ENCODE measurements around the gene ATXN10.

Gene ATXN10

GRCh38 chr22:45673482-45674175, 2.0 kb downstream of the ATXN10 start:
- Histone ChIP-seq H3K4me3 (ENCODE audit: insufficient read depth in 1 of 2, low read depth in 1 of 2, low read length in 2 of 2) (peak overlapping the region in 1 of 2 experiments; percentile 97), H2BK15ac (ENCODE audit: low read depth, poor library complexity, severe bottlenecking) (no peak overlapping the region), H4K91ac (ENCODE audit: low read length) (no peak overlapping the region), H3K9me3 (ENCODE audit: control insufficient read depth, low read length) (no peaks in the 10 kb centered on the region), H4K8ac (ENCODE audit: low read length) (no peak overlapping the region), H2AFZ (ENCODE audit: low read depth, low read length) (no peak overlapping the region), H2BK12ac (ENCODE audit: low read length in 2 of 2) (peak overlapping the region in 1 of 2 experiments; percentile 21), H3K9ac (ENCODE audit: low read length) (peak overlapping the region; percentile 96), H3K4me1 (ENCODE audit: control insufficient read depth, insufficient read depth, low read depth, low read length) (peaks cover 12% of the 10 kb centered on the region), H3K27ac (ENCODE audit: low read length, poor library complexity, severe bottlenecking) (no peak overlapping the region), H2BK5ac (ENCODE audit: low read depth, low read length, poor library complexity, severe bottlenecking) (no peak overlapping the region), H3K4ac (ENCODE audit: low read depth in 1 of 2, low read length in 2 of 2) (no peak overlapping the region), H2BK120ac (ENCODE audit: low read depth, low read length) (no peak overlapping the region), H2AK5ac (ENCODE audit: low read length, severe bottlenecking) (peak overlapping the region; percentile 80), H3K14ac (ENCODE audit: low read length in 2 of 2) (no peak overlapping the region), H3K18ac (ENCODE audit: low read depth in 1 of 2, low read length in 2 of 2) (no peak overlapping the region), H3K79me1 (replicated peaks; ENCODE audit: low read length, poor library complexity, severe bottlenecking) (no peaks in the 10 kb centered on the region), H3K36me3 (ENCODE audit: control insufficient read depth in 1 of 2, insufficient read depth in 2 of 2, low read depth in 1 of 2, low read length in 2 of 2) (peaks cover 0 to 2% of the 10 kb centered on the region in 2 experiments), H3K27me3 (ENCODE audit: control insufficient read depth in 1 of 2, insufficient read depth in 1 of 2, low read length in 2 of 2) (no peaks in the 10 kb centered on the region), H3K23ac (ENCODE audit: low read length in 2 of 2) (no peak overlapping the region), H3K4me2 (ENCODE audit: low read length, poor library complexity, severe bottlenecking) (peak overlapping the region; percentile 87)
- WGBS, result 98% methylated on average over 8 of the region's 10 CpGs
- no peak for DNase-seq

GRCh38 chr22:45676024-45676423, 4.4 kb downstream of the ATXN10 start:
- no peak overlapping the region for H4K91ac ChIP-seq (ENCODE audit: low read length)
- H2BK15ac ChIP-seq (ENCODE audit: low read depth, poor library complexity, severe bottlenecking), result no peak overlapping the region
- no peaks in the 10 kb centered on the region for H3K79me1 ChIP-seq (replicated peaks; ENCODE audit: low read length, poor library complexity, severe bottlenecking)
- H3K27ac ChIP-seq (ENCODE audit: low read length, poor library complexity, severe bottlenecking), result no peak overlapping the region
- no peak overlapping the region for H2AK5ac ChIP-seq (ENCODE audit: low read length, severe bottlenecking)
- no peak overlapping the region for H2BK120ac ChIP-seq (ENCODE audit: low read depth, low read length)
- H3K27me3 ChIP-seq (ENCODE audit: control insufficient read depth in 1 of 2, insufficient read depth in 1 of 2, low read length in 2 of 2), result no peaks in the 10 kb centered on the region
- no peak overlapping the region for H3K18ac ChIP-seq (ENCODE audit: low read depth in 1 of 2, low read length in 2 of 2)
- no peak overlapping the region for H3K9ac ChIP-seq (ENCODE audit: low read length)
- H3K4me3 ChIP-seq (ENCODE audit: insufficient read depth in 1 of 2, low read depth in 1 of 2, low read length in 2 of 2), result no peak overlapping the region
- H2AFZ ChIP-seq (ENCODE audit: low read depth, low read length), result no peak overlapping the region
- peaks cover 13% of the 10 kb centered on the region for H3K4me1 ChIP-seq (ENCODE audit: control insufficient read depth, insufficient read depth, low read depth, low read length)
- H3K9me3 ChIP-seq (ENCODE audit: control insufficient read depth, low read length), result no peaks in the 10 kb centered on the region
- WGBS, result 98% methylated on average over 4 of the region's 4 CpGs
- no peak overlapping the region for H3K23ac ChIP-seq (ENCODE audit: low read length in 2 of 2)
- no peak overlapping the region for H3K14ac ChIP-seq (ENCODE audit: low read length in 2 of 2)
- no peak overlapping the region for H2BK5ac ChIP-seq (ENCODE audit: low read depth, low read length, poor library complexity, severe bottlenecking)
- H3K36me3 ChIP-seq (ENCODE audit: control insufficient read depth in 1 of 2, insufficient read depth in 2 of 2, low read depth in 1 of 2, low read length in 2 of 2), result peaks cover 0 to 2% of the 10 kb centered on the region in 2 experiments
- H4K8ac ChIP-seq (ENCODE audit: low read length), result no peak overlapping the region
- no peak overlapping the region for H2BK12ac ChIP-seq (ENCODE audit: low read length in 2 of 2)
- DNase-seq, result no peak
- H3K4ac ChIP-seq (ENCODE audit: low read depth in 1 of 2, low read length in 2 of 2), result no peak overlapping the region
- H3K4me2 ChIP-seq (ENCODE audit: low read length, poor library complexity, severe bottlenecking), result no peak overlapping the region

- Histone ChIP-seq H3K4me3 (ENCODE audit: insufficient read depth in 1 of 2, low read depth in 1 of 2, low read length in 2 of 2) (no peak overlapping the region), H3K23ac (ENCODE audit: low read length in 2 of 2) (no peak overlapping the region), H2BK12ac (ENCODE audit: low read length in 2 of 2) (no peak overlapping the region), H3K4me2 (ENCODE audit: low read length, poor library complexity, severe bottlenecking) (no peak overlapping the region), H3K27ac (ENCODE audit: low read length, poor library complexity, severe bottlenecking) (no peak overlapping the region), H3K4ac (ENCODE audit: low read depth in 1 of 2, low read length in 2 of 2) (no peak overlapping the region), H2BK120ac (ENCODE audit: low read depth, low read length) (no peak overlapping the region), H2AFZ (ENCODE audit: low read depth, low read length) (no peak overlapping the region), H3K9me3 (ENCODE audit: control insufficient read depth, low read length) (no peaks in the 10 kb centered on the region), H3K36me3 (ENCODE audit: control insufficient read depth in 1 of 2, insufficient read depth in 2 of 2, low read depth in 1 of 2, low read length in 2 of 2) (peaks cover 0 to 2% of the 10 kb centered on the region in 2 experiments), H4K91ac (ENCODE audit: low read length) (no peak overlapping the region), H3K27me3 (ENCODE audit: control insufficient read depth in 1 of 2, insufficient read depth in 1 of 2, low read length in 2 of 2) (no peaks in the 10 kb centered on the region), H3K14ac (ENCODE audit: low read length in 2 of 2) (no peak overlapping the region), H3K79me1 (replicated peaks; ENCODE audit: low read length, poor library complexity, severe bottlenecking) (no peaks in the 10 kb centered on the region), H3K18ac (ENCODE audit: low read depth in 1 of 2, low read length in 2 of 2) (no peak overlapping the region), H3K4me1 (ENCODE audit: control insufficient read depth, insufficient read depth, low read depth, low read length) (peaks cover 17% of the 10 kb centered on the region), H2BK15ac (ENCODE audit: low read depth, poor library complexity, severe bottlenecking) (no peak overlapping the region), H2AK5ac (ENCODE audit: low read length, severe bottlenecking) (no peak overlapping the region), H4K8ac (ENCODE audit: low read length) (no peak overlapping the region), H2BK5ac (ENCODE audit: low read depth, low read length, poor library complexity, severe bottlenecking) (no peak overlapping the region), H3K9ac (ENCODE audit: low read length) (no peak overlapping the region)
- DNase-seq, result no peak
- no CpG with 5 or more reads among the region's 1 CpG for WGBS
These were observed 5.4 kb downstream of the ATXN10 start for GRCh38 chr22:45677063-45677462.

- no peak overlapping the region for H4K91ac ChIP-seq (ENCODE audit: low read length)
- no peak overlapping the region for H2AK5ac ChIP-seq (ENCODE audit: low read length, severe bottlenecking)
- H4K8ac ChIP-seq (ENCODE audit: low read length), result no peak overlapping the region
- peak overlapping the region; percentile 69 for H3K27ac ChIP-seq (ENCODE audit: low read length, poor library complexity, severe bottlenecking)
- peak; percentile 34 for DNase-seq
- 84% methylated on average over 5 of the region's 9 CpGs for WGBS
- H3K14ac ChIP-seq (ENCODE audit: low read length in 2 of 2), result no peak overlapping the region
- no peak overlapping the region for H2BK5ac ChIP-seq (ENCODE audit: low read depth, low read length, poor library complexity, severe bottlenecking)
- H3K27me3 ChIP-seq (ENCODE audit: control insufficient read depth in 1 of 2, insufficient read depth in 1 of 2, low read length in 2 of 2), result no peaks in the 10 kb centered on the region
- H3K36me3 ChIP-seq (ENCODE audit: control insufficient read depth in 1 of 2, insufficient read depth in 2 of 2, low read depth in 1 of 2, low read length in 2 of 2), result no peaks in the 10 kb centered on the region
- H2AFZ ChIP-seq (ENCODE audit: low read depth, low read length), result no peak overlapping the region
- H3K9ac ChIP-seq (ENCODE audit: low read length), result no peak overlapping the region
- no peak overlapping the region for H3K4me2 ChIP-seq (ENCODE audit: low read length, poor library complexity, severe bottlenecking)
- no peak overlapping the region for H2BK15ac ChIP-seq (ENCODE audit: low read depth, poor library complexity, severe bottlenecking)
- no peak overlapping the region for H3K4me3 ChIP-seq (ENCODE audit: insufficient read depth in 1 of 2, low read depth in 1 of 2, low read length in 2 of 2)
- no peak overlapping the region for H2BK12ac ChIP-seq (ENCODE audit: low read length in 2 of 2)
- no peak overlapping the region for H3K23ac ChIP-seq (ENCODE audit: low read length in 2 of 2)
- no peak overlapping the region for H3K4ac ChIP-seq (ENCODE audit: low read depth in 1 of 2, low read length in 2 of 2)
- no peak overlapping the region for H2BK120ac ChIP-seq (ENCODE audit: low read depth, low read length)
- peak overlapping the region in 1 of 2 experiments; percentile 29 for H3K18ac ChIP-seq (ENCODE audit: low read depth in 1 of 2, low read length in 2 of 2)
- H3K79me1 ChIP-seq (replicated peaks; ENCODE audit: low read length, poor library complexity, severe bottlenecking), result no peaks in the 10 kb centered on the region
- H3K4me1 ChIP-seq (ENCODE audit: control insufficient read depth, insufficient read depth, low read depth, low read length), result peaks cover 22% of the 10 kb centered on the region
- no peaks in the 10 kb centered on the region for H3K9me3 ChIP-seq (ENCODE audit: control insufficient read depth, low read length)
These were observed 7.6 kb downstream of the ATXN10 start for GRCh38 chr22:45678961-45679912.
